ENCODE data around the gene TWNK.

Gene TWNK

DNA sequence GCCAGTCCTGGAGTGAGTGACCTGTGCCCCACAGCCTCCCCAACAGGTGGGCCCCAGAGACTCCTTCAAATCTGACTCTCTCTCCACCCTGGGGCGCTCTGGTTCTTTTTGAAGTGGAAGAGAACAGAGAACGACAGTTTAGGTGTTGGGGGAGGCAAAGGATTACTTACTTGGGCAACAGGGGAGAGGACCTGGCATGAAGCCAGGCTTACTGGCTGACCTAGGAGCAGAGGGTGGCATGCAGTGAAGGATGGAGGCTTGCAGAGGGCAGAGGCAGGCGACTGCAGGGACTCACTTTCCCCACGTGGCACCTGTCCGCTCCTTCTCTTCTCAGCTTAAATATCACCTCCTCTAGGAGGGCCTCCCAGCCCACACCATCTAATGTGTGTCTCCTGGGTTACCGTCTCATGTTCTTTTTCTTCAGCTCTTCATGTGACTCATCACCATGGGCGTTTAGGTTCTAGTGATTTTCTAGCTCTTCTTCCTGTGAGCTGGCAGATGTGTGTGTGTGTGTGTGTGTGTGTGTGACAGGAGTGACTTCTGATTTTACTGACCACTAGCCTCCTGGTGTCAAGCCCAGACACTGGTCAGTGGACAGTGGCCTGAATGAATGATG, 27.7 kb downstream of the TWNK start:
- peaks cover 6% of the 10 kb centered on the region for H3K36me3 Mint-ChIP-seq (ENCODE audit: insufficient read depth)
- peaks cover 22 to 25% of the 10 kb centered on the region in 2 donors for H3K4me1 Mint-ChIP-seq (ENCODE audit: low read depth in 2 of 2)
- H3K27ac Mint-ChIP-seq = no peak overlapping the region
- no peaks in the 10 kb centered on the region for H3K9me3 Mint-ChIP-seq
- peaks cover 45 to 63% of the 10 kb centered on the region in 2 donors for H3K27me3 Mint-ChIP-seq
- ATAC-seq (replicated peaks) = no peak
- no peak overlapping the region for H3K4me3 Mint-ChIP-seq
- no peak for DNase-seq

DNA sequence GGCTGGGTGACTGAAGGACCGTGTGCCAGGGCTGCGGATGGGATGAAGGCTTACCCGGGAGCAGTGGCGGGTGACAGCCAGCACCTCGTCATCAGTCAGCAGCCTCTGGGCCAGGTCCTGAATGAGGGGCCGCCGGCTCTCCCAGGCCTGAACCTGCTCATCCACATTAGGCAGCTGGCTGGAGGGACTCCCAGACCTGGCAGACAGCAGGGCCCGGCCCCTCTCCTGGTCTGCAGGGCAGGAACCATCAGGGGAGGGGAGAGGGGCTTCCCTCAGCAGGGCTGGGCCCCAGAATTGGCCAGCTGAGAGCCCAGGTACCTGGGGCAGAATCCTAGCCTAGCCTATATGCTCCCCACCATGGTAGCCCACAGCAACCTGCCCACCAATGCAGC, 28.2 kb downstream of the TWNK start:
- Mint-ChIP-seq H3K4me1 (ENCODE audit: low read depth in 2 of 2) (peaks cover 22 to 25% of the 10 kb centered on the region in 2 donors), H3K4me3 (no peak overlapping the region), H3K9me3 (no peaks in the 10 kb centered on the region), H3K27me3 (peaks cover 47 to 63% of the 10 kb centered on the region in 2 donors), H3K36me3 (ENCODE audit: insufficient read depth) (peaks cover 6% of the 10 kb centered on the region), H3K27ac (no peak overlapping the region)
- ATAC-seq (replicated peaks) (no peak), DNase-seq (no peak)

- Mint-ChIP-seq H3K27ac (no peak overlapping the region), H3K4me3 (no peak overlapping the region), H3K4me1 (ENCODE audit: low read depth in 2 of 2) (peaks cover 22 to 25% of the 10 kb centered on the region in 2 donors), H3K36me3 (ENCODE audit: insufficient read depth) (peaks cover 6% of the 10 kb centered on the region), H3K27me3 (peaks cover 57 to 70% of the 10 kb centered on the region in 2 donors), H3K9me3 (no peaks in the 10 kb centered on the region)
- DNase-seq = no peak
- no peak for ATAC-seq (replicated peaks)
Observed at GRCh38 chr10:101016814-101017213, 29.5 kb downstream of the TWNK start.

- Mint-ChIP-seq H3K27me3 (peaks cover 58 to 73% of the 10 kb centered on the region in 2 donors), H3K27ac (no peak overlapping the region), H3K4me3 (no peak overlapping the region), H3K4me1 (ENCODE audit: low read depth in 2 of 2) (peaks cover 17 to 20% of the 10 kb centered on the region in 2 donors), H3K9me3 (no peaks in the 10 kb centered on the region), H3K36me3 (ENCODE audit: insufficient read depth) (peaks cover 9% of the 10 kb centered on the region)
- ATAC-seq (replicated peaks) = no peak
- no peak for DNase-seq
Observed at GRCh38 chr10:101018118-101018599, 30.8 kb downstream of the TWNK start.

GRCh38 chr10:101018600-101019439, 31.5 kb downstream of the TWNK start:
- H3K27me3 Mint-ChIP-seq = peaks cover 58 to 69% of the 10 kb centered on the region in 2 donors

DNA sequence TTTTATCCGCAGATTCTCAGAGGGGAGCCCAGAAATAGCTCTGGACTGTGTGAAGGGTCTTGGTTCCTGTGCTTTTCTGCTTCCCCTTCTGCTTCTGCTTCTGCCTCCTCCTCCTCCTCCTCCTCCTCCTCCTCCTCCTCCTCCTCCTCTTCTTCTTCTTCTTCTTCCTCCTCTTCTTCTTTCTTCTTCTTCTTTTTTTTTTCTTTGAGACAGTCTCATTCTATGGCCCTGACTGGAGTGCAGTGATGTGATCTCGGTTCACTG, 32.0 kb downstream of the TWNK start:
- Mint-ChIP-seq H3K4me1 (ENCODE audit: low read depth in 2 of 2) (peaks cover 8 to 11% of the 10 kb centered on the region in 2 donors), H3K36me3 (ENCODE audit: insufficient read depth) (peaks cover 5% of the 10 kb centered on the region), H3K27ac (no peak overlapping the region), H3K27me3 (peaks cover 58 to 69% of the 10 kb centered on the region in 2 donors), H3K4me3 (peak overlapping the region in 1 of 2 donors; percentile 17), H3K9me3 (no peaks in the 10 kb centered on the region)
- ATAC-seq (replicated peaks) = no peak
- no peak for DNase-seq

More at GRCh38 chr10:101018600-101019439, 31.5 kb downstream of the TWNK start:
- H3K27ac Mint-ChIP-seq = no peak overlapping the region
- H3K4me1 Mint-ChIP-seq (ENCODE audit: low read depth in 2 of 2) = peaks cover 13 to 16% of the 10 kb centered on the region in 2 donors
- H3K9me3 Mint-ChIP-seq = no peaks in the 10 kb centered on the region
- DNase-seq (peak; percentile 68 to 71 (median 68)), ATAC-seq (replicated peaks) (peak; percentile 81)
- no peak overlapping the region for H3K4me3 Mint-ChIP-seq
- H3K36me3 Mint-ChIP-seq (ENCODE audit: insufficient read depth) = peaks cover 7% of the 10 kb centered on the region

DNA sequence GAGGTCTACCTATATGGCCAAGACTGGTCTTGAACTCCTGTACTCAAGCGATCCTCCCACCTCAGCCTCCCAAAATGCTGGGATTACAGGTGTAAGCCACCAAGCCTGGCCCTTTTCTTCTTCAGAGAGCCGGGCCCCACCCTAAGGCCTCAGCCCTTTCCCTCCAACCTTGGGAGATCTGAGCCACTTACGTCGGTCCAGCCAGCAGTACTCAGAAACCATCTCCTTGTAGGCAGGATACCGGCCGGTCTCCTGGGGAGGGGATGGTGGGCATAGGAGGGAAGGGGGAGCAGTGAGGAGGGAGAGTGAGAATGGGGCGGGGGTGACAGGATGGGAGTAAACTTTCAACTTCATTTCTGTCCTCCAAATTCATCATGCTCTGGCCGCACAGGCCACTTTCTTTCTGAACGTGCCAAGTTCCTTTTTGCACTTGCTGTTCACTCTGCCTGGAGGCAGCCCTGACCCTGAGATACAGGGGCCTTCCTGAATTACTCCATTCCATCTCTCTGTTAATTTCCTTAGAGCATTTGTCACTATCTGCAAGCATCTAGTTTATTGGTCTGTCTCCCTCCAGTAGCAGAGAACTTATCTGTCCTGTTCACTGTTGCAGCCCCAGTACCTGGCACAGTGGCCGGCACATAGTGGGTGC, 33.2 kb downstream of the TWNK start:
- H3K27me3 Mint-ChIP-seq = peaks cover 50 to 58% of the 10 kb centered on the region in 2 donors
- H3K27ac Mint-ChIP-seq = no peak overlapping the region

GRCh38 chr10:101021239-101021638, 33.9 kb downstream of the TWNK start:
- Mint-ChIP-seq H3K27me3 (peaks cover 44 to 51% of the 10 kb centered on the region in 2 donors), H3K36me3 (ENCODE audit: insufficient read depth) (peaks cover 7% of the 10 kb centered on the region), H3K4me3 (no peak overlapping the region), H3K27ac (no peak overlapping the region), H3K9me3 (no peaks in the 10 kb centered on the region), H3K4me1 (ENCODE audit: low read depth in 2 of 2) (peaks cover 6 to 7% of the 10 kb centered on the region in 2 donors)
- ATAC-seq (replicated peaks) (no peak), DNase-seq (no peak)

More for the DNA sequence above, 33.2 kb downstream of the TWNK start:
- no peak for ATAC-seq (replicated peaks)
- no peak for DNase-seq
- Mint-ChIP-seq H3K9me3 (no peaks in the 10 kb centered on the region), H3K36me3 (ENCODE audit: insufficient read depth) (peaks cover 7% of the 10 kb centered on the region), H3K4me1 (ENCODE audit: low read depth in 2 of 2) (peaks cover 6 to 7% of the 10 kb centered on the region in 2 donors), H3K4me3 (no peak overlapping the region)

DNA sequence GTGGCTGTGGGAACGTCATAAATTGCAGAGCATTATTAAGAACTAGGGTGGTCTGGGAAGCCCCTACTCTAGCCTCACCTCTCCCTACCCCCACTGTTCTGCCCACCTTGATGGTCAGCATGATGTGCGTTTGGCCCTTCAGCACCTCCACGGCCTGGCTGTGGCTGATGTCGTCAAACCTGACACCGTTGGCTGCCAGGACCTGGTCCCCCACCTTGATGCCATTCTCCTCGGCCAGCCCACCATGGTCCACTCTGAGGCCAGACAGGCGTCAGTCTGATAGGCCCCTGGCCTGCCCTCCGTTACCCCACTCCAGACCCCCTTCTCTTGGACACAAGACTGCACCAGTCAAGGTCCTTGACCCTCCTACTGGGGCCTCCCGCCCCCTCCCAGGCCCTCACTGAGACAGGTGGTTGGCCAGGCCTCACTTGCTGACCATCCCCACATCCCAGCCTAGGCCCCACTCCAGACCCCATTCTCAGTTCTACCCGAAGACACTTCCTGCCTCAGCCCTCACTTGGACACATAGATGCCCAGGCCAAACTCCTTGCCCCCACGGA, 34.4 kb downstream of the TWNK start:
- Mint-ChIP-seq H3K27me3 (peaks cover 39 to 46% of the 10 kb centered on the region in 2 donors), H3K4me1 (ENCODE audit: low read depth in 2 of 2) (peaks cover 6 to 7% of the 10 kb centered on the region in 2 donors), H3K9me3 (no peaks in the 10 kb centered on the region), H3K36me3 (ENCODE audit: insufficient read depth) (peaks cover 7% of the 10 kb centered on the region), H3K27ac (no peak overlapping the region), H3K4me3 (no peak overlapping the region)
- ATAC-seq (replicated peaks) (no peak), DNase-seq (no peak)

- H3K27ac Mint-ChIP-seq = no peak overlapping the region
- no peak overlapping the region for H3K4me3 Mint-ChIP-seq
- H3K4me1 Mint-ChIP-seq (ENCODE audit: low read depth in 2 of 2) = peaks cover 6 to 7% of the 10 kb centered on the region in 2 donors
- DNase-seq = no peak
- H3K9me3 Mint-ChIP-seq = no peaks in the 10 kb centered on the region
- H3K36me3 Mint-ChIP-seq (ENCODE audit: insufficient read depth) = peaks cover 7% of the 10 kb centered on the region
- ATAC-seq (replicated peaks) = no peak
- peaks cover 25 to 33% of the 10 kb centered on the region in 2 donors for H3K27me3 Mint-ChIP-seq
Observed at GRCh38 chr10:101022967-101023705, 35.8 kb downstream of the TWNK start.

DNA sequence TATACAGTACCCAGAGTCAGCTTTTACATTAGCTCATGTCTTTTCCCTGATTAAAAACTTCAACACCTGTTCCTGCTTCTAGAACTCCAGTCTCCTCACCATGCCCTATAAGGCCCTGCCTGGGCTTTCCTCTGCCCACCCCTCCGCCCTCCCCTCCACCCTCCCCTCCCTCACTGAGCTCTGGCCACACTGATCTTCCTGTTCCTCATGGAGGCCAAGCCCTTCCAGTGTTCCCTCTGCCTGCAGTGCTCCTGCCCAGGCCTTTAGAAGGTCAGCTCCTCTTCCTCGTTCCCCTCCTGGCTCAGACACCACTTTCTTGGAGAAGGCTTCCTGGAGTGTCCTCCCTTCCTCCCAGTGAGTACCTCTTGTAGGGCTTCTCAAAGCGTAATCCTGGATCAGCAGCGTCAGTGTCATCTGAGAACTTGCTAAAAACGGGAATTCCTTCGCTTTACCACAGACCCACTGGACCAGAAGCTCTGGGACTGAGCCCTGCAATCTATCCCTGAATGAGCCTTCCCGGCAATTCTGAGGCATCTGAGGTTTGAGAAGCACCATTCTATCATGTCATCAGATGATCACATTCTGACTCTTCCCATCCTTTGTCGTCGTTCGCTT, 39.9 kb downstream of the TWNK start:
- H3K27ac Mint-ChIP-seq = no peak overlapping the region
- DNase-seq = no peak
- H3K4me3 Mint-ChIP-seq = no peak overlapping the region

GRCh38 chr10:101028446-101029337, 41.3 kb downstream of the TWNK start:
- no peak overlapping the region for H3K27ac Mint-ChIP-seq
- DNase-seq = no peak
- no peak overlapping the region for H3K4me3 Mint-ChIP-seq
- H3K36me3 Mint-ChIP-seq (ENCODE audit: insufficient read depth) = peaks cover 14% of the 10 kb centered on the region
- peaks cover 0 to 11% of the 10 kb centered on the region in 2 donors for H3K27me3 Mint-ChIP-seq
- H3K9me3 Mint-ChIP-seq = no peaks in the 10 kb centered on the region
- peaks cover 20 to 22% of the 10 kb centered on the region in 2 donors for H3K4me1 Mint-ChIP-seq (ENCODE audit: low read depth in 2 of 2)
- ATAC-seq (replicated peaks) = no peak

More for the DNA sequence above, 39.9 kb downstream of the TWNK start:
- ATAC-seq (replicated peaks) = no peak
- H3K9me3 Mint-ChIP-seq = no peaks in the 10 kb centered on the region
- peaks cover 14% of the 10 kb centered on the region for H3K36me3 Mint-ChIP-seq (ENCODE audit: insufficient read depth)
- H3K27me3 Mint-ChIP-seq = peaks cover 0 to 14% of the 10 kb centered on the region in 2 donors
- peaks cover 8 to 10% of the 10 kb centered on the region in 2 donors for H3K4me1 Mint-ChIP-seq (ENCODE audit: low read depth in 2 of 2)
